ENCODE results near the gene TTC29.
"Not testable (repeated sequence)": the region's sequence is repeated elsewhere in the genome, so short reads cannot be mapped to it uniquely, and the experiment has no call there.

Gene TTC29

DNA sequence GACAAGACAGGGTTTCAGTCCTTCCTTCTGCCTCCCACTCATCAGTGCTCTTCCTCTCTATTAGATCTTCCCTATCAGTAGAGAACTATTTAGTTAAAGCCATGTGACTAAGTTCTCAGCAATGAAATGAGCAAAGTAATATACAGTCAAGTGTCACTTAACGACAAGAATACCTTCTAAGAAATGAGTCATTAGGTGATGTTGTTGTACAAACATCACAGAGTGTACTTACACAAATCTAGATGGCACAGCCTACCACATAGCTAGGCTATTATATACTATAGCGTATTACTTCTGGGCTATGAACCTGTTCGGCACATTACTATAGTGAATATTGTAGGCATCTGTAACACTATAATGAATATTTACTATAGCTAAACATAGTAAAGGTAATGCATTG is 235.7 kb downstream of the TTC29 start:
- DNase-seq (ENCODE audit: low spot score): no peak

DNA sequence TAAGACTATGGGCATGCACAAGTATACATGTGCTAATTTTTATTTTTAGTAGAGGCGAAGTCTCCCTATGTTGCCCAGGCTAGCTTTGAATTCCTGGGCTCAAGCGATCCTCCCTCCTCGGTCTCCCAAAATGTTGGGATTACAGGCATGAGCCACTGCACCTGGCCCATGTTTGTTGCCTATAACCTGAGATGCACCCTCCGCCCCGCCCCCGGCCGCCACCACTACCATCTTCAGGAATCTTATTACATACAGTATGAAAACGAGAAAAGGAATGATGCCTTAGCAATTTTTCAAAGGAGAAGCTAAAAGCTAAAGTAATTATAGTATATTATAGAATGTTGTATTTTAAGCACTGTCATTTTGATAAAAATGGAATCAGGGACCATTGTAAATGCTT is 245.8 kb downstream of the TTC29 start:
- no peak for DNase-seq (ENCODE audit: low spot score)

DNA sequence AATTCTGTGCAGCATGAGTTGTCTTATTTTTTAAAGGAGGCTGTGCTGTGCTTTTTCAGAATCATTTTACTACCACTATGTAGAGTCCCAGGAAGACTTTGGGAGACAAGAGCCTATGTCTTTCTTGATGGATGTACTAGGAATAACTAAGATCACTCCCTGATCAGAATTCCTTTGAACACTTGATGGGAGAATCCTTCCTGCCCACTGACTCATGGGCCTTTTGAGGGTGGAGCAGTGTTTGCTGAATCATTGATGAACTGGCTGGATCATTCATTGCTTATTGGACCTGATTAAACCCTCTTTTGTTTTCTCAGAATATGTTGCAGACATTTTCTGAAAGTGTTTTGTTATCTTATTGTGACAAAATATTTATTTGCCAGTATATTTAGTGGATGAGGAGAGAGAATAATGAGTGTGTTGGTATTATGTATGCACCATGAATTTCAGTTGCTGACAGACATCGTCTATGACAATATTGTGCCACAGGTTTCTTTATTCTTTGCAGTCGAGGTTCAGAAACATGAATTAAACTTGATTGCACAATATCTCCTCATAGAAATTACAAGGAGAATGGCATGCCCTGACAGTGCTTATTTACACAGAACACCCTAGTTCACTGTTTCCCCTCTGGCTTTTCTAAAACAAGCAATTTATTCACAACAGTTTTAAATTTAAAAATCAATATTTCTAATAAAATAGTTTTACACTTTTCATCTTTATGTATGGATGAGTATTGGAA is 270.7 kb downstream of the TTC29 start:
- DNase-seq (ENCODE audit: low spot score): no peak

DNA sequence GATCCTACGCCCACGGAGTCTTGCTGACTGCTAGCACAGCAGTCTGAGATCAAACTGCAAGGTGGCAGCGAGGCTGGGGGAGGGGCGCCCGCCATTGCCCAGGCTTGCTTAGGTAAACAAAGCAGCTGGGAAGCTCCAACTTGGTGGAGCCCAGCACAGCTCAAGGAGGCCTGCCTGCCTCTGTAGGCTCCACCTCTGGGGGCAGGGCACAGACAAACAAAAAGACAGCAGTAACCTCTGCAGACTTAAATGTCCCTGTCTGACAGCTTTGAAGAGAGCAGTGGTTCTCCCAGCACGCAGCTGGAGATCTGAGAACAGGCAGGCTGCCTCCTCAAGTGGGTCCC is 281.7 kb downstream of the TTC29 start:
- DNase-seq (ENCODE audit: low spot score): not testable (repeated sequence)

DNA sequence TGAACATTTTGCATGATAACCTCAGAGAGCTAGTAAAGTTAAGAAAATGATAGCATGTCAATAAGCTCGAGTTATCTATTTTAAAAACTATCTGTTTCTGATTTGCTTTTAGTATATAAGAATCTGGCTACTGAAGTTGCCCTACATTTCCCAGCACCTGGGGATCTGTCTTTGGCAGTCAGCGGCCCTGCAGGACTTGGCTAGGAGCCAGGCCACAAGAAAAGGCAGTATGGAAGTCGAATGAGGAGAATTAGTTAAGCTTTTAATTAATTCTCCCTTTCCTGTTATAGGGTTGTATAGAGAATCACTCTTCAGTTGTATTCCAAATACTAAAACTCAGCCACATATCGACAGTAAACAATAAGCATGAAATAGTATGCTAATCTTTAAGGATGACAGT is 284.3 kb downstream of the TTC29 start:
- no peak for DNase-seq (ENCODE audit: low spot score)

All from CD4-positive, alpha-beta T cell treated with Interleukin-15 for 4 hours (primary cell).